Measurements from ENCODE around the gene ERP44. TPM values are rescaled to one million over a fixed set of nuclear protein-coding genes. Genes with fewer than 3 reads are reported as not detected.
"Not testable (repeated sequence)": the region's sequence is repeated elsewhere in the genome, so short reads cannot be mapped to it uniquely, and the experiment has no call there.

Gene ERP44
- total RNA-seq, 1 experiment from 2014 or later, result 17.4 TPM

GRCh38 chr9:100101608-100102007 is 2.8 kb upstream of the ERP44 start:
- no peak for DNase-seq (ENCODE audit: low read depth)

- DNase-seq (ENCODE audit: low read depth), result no peak
Measured at GRCh38 chr9:100100146-100100667, 1.4 kb upstream of the ERP44 start.

GRCh38 chr9:100099722-100100042 is 882 bp upstream of the ERP44 start:
- no peak for DNase-seq (ENCODE audit: low read depth)

GRCh38 chr9:100098046-100098886 is 534 bp downstream of the ERP44 start:
- DNase-seq (ENCODE audit: low read depth), result peak; percentile 67

- DNase-seq (ENCODE audit: low read depth), result no peak
Measured at GRCh38 chr9:100096378-100096916, 2.4 kb downstream of the ERP44 start.

- not testable (repeated sequence) for DNase-seq (ENCODE audit: low read depth)
Measured at GRCh38 chr9:100094411-100094810, 4.4 kb downstream of the ERP44 start.

GRCh38 chr9:100092066-100092465 is 6.7 kb downstream of the ERP44 start:
- no peak for DNase-seq (ENCODE audit: low read depth)

GRCh38 chr9:100091650-100092049 is 7.2 kb downstream of the ERP44 start:
- no peak for DNase-seq (ENCODE audit: low read depth)

- DNase-seq (ENCODE audit: low read depth), result no peak
Measured at GRCh38 chr9:100090880-100091279, 7.9 kb downstream of the ERP44 start.

GRCh38 chr9:100088202-100088601 is 10.6 kb downstream of the ERP44 start:
- no peak for DNase-seq (ENCODE audit: low read depth)

GRCh38 chr9:100087218-100087617 is 11.6 kb downstream of the ERP44 start:
- DNase-seq (ENCODE audit: low read depth), result peak; percentile 55

- no peak for DNase-seq (ENCODE audit: low read depth)
Measured at GRCh38 chr9:100086097-100086635, 12.6 kb downstream of the ERP44 start.

GRCh38 chr9:100084734-100085133 is 14.1 kb downstream of the ERP44 start:
- DNase-seq (ENCODE audit: low read depth), result no peak

- no peak for DNase-seq (ENCODE audit: low read depth)
Measured at GRCh38 chr9:100084128-100084453, 14.7 kb downstream of the ERP44 start.

- DNase-seq (ENCODE audit: low read depth), result no peak
Measured at GRCh38 chr9:100083448-100084127, 15.2 kb downstream of the ERP44 start.

GRCh38 chr9:100082782-100083181 is 16.0 kb downstream of the ERP44 start:
- DNase-seq (ENCODE audit: low read depth), result no peak

- not testable (repeated sequence) for DNase-seq (ENCODE audit: low read depth)
Measured at GRCh38 chr9:100076256-100076655, 22.5 kb downstream of the ERP44 start.

GRCh38 chr9:100074989-100075388 is 23.8 kb downstream of the ERP44 start:
- DNase-seq (ENCODE audit: low read depth), result no peak

GRCh38 chr9:100074093-100074492 is 24.7 kb downstream of the ERP44 start:
- no peak for DNase-seq (ENCODE audit: low read depth)

- DNase-seq (ENCODE audit: low read depth), result no peak
Measured at GRCh38 chr9:100072805-100073204, 26.0 kb downstream of the ERP44 start.

GRCh38 chr9:100071271-100071670 is 27.5 kb downstream of the ERP44 start:
- DNase-seq (ENCODE audit: low read depth), result no peak

Measured in HT1080 (cell line).